Stimulated activated CD8-positive, alpha-beta memory T cell treated with anti-CD3 and anti-CD28 coated beads, Interleukin-4, amount 100 ng/mL, for 1 hour (primary cell): Measurements from ENCODE around the gene SVIP.
A peak's percentile ranks its signal among the peaks of the same experiment; 100 is the strongest.

Source experiments
- DNase-seq, 2 donors: peaks; one replicate each; pipeline ENCODE4 v3.0.0-alpha.2; 2020; ENCODE audit warnings: low read depth in 2 of 2, low spot score in 1 of 2

SVIP gene, protein sequence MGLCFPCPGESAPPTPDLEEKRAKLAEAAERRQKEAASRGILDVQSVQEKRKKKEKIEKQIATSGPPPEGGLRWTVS

GRCh38 chr11:22829231-22830081 is at the start of gene SVIP:
Gene SVIP (minus strand): TSS chr11:22829801. CDS start chr11:22829748, 53 bp downstream.
- DNase-seq, result peak; percentile 85 to 88

DNA sequence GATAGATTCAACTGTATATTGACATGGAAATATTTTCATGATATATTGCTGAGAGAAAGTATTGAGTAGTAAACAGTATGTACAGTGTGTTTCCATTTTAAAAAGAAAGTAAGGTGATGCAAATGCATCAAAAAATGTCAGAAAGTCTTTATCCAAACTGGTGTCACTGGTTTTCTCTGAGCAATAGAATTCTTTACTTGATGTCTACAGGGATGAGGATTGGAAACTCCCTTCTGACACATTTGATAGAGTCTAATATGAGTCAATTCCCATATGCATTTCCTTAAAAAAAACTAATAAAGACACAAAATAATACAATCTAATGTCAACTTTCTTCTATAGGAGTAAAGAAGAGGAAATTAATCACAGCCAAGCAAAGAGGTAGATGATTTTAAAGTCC is 49.0 kb upstream of the SVIP start:
- no peak for DNase-seq

DNA sequence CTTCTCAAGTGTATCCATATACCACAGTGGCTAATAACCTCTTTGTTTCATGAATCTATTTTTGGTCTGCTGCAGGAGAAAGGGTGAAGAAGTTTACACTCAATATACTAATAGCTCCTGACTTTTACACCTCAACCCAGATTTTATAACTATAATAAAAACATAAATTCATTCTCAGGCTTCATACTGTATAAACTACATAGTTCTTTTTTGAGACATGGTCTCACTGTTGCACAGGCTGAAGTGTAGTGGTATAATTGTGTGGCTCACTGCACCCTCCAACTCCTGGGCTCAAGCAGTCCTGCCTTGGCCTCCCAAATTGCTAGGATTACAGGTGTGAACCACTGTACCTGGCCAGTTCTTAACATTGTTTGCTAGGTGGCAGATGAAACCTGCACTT is 48.4 kb upstream of the SVIP start:
- DNase-seq, result no peak

- DNase-seq, result peak; percentile 1 to 12
Measured at GRCh38 chr11:22875869-22876473, 46.4 kb upstream of the SVIP start.

DNA sequence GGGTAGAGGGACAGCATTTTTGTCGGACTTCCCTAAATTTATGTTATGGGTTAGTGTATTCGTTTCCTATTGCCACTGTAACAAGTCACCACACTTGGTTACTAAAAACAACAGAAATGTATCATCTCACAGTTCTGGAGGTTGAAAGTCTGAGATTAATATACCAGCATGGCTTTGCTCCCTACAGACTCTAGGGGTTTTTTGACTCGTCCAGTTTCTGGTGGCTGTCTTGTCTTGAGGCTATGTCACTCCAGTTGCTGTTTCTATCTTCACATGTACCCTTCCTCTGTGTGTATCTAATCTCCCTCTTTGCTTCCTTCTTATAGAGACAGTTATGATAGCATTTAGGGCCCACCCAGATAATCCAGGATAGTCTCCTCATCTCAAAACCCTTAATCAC is 39.7 kb upstream of the SVIP start:
- no peak for DNase-seq

DNA sequence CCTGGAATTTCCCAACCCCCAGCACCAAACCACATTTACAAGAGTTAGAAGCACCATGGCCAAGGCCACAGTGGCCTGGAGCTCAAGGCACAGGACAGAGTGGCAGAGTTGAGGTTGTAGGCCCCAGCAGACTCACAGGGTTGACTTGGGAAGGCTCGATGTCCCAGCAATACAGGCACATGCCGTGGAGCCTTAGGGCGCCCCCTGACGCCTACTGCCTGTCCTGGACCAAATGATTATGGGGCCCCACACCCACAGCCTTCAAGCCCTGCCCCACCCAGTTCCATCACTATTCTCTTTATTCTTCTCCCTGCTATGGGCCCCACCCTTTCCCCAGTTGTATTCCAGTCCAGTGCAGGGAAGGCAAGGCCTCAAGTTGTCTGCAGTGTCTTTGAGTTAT is 30.6 kb upstream of the SVIP start, which contains the start of gene CCDC179:
TSS of gene CCDC179 (minus strand) at position 234 of the 400 bp plus-strand sequence. CDS start at position 181, 53 bp downstream.
- no peak for DNase-seq

GRCh38 chr11:22859756-22860155 is 30.2 kb upstream of the SVIP start:
- no peak for DNase-seq

GRCh38 chr11:22851477-22851876 is 21.9 kb upstream of the SVIP start:
- DNase-seq, result no peak

- DNase-seq, result no peak
Measured at GRCh38 chr11:22846726-22847125, 17.1 kb upstream of the SVIP start.

- no peak for DNase-seq
Measured at GRCh38 chr11:22832315-22833015, 2.9 kb upstream of the SVIP start.

DNA sequence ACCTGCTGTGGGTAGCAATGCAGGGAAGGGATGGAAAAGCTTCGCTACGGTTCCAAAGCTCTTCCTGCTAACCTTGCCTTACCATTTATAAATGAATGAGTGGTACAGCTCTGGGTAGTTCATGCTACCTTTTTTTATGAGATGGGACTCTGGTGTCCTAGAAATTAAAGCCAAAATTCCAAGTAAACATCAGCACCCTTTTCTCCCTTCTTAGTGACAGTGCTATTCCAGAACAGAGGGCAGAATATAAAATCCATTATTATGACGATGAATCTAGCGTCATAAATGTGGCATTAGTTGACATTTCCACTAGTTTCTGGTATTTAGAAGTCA is 447 bp upstream of the SVIP start:
- DNase-seq, result no peak

DNA sequence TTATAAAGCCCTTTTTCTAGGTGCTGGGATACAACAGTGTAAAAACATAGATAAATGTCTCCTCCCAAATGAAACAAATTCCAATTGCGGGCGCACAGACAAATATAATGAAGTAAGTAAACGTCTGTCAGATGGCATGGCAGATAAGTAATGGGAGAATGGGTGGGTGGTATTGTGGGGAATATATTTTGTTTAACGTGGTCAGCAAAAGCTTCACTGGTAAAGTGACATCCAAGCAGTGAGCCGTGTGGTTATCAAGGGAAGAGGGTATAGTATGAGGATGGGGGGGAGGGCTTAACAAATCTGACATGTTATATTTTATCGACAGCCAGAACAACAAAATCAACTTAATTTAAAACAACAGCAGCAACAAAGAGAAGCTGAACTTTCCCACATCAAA is 1.2 kb downstream of the SVIP start:
- no peak for DNase-seq

DNA sequence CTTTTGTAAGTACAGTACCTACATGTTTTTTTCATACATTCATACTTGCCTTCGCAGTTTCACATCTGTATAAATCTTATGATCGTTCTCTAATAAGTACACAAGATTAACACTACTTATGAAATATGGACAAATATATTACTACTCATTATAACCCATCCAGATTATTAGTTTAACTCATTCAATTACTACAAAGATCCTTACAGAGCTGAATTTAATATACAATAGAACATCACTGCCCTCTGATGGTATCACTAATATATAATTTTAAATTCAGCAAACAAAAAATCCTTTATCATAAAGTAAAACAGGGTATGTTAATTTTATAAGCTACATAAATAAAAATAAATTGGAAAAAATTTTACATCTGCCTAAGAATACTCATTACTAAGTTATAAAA is 7.4 kb downstream of the SVIP start:
- no peak for DNase-seq

GRCh38 chr11:22809893-22810292 is 19.7 kb downstream of the SVIP start:
- no peak for DNase-seq

- no peak for DNase-seq
Measured at GRCh38 chr11:22808571-22809197, 20.9 kb downstream of the SVIP start.

GRCh38 chr11:22807855-22808570 is 21.6 kb downstream of the SVIP start:
- DNase-seq, result no peak

DNA sequence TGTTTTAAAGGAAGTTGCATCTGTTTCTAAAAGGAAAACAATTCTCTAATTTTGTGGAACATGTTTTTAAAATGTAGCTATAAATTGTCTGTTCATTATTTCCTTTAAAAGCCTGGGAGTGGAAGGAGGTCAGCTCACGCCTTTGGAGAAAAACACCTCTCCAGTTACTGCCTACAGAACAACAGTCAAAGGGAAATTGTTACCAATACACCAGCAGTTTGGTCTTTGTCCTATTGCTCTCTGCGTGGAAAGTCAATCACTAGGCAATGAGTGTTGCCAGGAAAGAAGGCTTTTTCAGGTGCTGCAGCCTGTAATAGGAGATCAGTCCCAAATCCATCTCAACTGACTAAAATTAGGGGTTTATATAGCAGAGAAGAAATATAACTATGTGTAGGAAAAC is 22.2 kb downstream of the SVIP start:
- no peak for DNase-seq

DNA sequence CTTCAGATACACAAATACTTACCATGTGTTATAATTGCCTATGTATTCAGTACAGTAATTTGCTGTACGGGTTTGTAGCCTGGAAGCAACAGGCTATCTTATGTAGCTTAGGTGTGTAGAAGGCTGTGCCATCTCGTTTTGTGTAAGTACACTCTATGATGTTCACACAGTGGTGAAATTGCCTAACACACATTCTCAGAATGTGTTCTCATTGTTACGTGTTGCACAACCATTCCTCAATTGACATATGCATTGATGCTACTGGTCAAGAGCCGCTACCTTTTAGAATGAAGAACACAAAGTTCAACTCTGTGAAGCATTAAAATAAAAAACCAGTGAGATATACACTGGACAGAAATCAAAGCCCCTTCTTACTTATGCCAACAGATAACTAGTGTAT is 26.7 kb downstream of the SVIP start:
- DNase-seq, result no peak

DNA sequence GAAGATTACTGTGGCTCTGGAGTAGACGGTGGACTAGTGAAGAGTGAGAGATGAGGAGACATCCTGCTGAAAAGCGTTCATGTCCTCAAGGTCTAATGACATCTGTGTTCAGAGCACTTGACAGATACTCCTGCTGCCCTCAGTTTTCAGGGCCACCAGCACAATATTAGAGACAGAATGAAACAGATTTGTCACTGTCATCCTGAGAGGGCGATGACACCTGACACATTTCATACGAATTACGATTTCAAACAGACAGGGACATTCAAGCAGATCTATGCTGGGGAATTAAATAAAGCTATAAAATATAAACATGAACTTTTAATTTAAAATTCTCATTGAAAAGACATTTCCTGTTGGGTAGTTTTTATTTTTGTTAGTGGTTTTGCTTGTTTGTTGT is 29.1 kb downstream of the SVIP start:
- DNase-seq, result no peak

GRCh38 chr11:22798901-22799300 is 30.7 kb downstream of the SVIP start:
- DNase-seq, result no peak

GRCh38 chr11:22797047-22797446 is 32.6 kb downstream of the SVIP start:
- DNase-seq, result no peak
